Peyer's patch (tissue), 4 donors: ENCODE results near the gene IGFL3. TPM values are rescaled to one million over a fixed set of nuclear protein-coding genes. Genes with fewer than 3 reads are reported as not detected.

Experiments used
- DNase-seq, 3 donors: peaks; one replicate each; pipeline ENCODE4 v3.0.0-alpha.2; 2017 to 2019
- H3K27ac ChIP-seq, 4 donors: fragments of 200-600 bp; sonication (generic); one replicate each; pipeline ENCODE4 v1.5.1; 2016 to 2019
- H3K27me3 ChIP-seq, 2 donors: fragments of 200-600 bp; sonication (generic); one replicate each; pipeline ENCODE4 v1.5.1; 2019
- H3K36me3 ChIP-seq, 3 donors: fragments of 200-600 bp; sonication (generic); one replicate each; pipeline ENCODE4 v1.5.1; 2016 to 2019
- H3K4me1 ChIP-seq, 4 donors: fragments of 200-600 bp; sonication (generic); one replicate each; pipeline ENCODE4 v1.5.1; 2016 to 2019
- H3K4me3 ChIP-seq, 4 donors: fragments of 200-600 bp; sonication (generic); 1 replicate in 3 of 4; 2 replicates in 1 of 4; pipeline ENCODE4 v1.5.1; 2016 to 2019; ENCODE audit warnings: mild to moderate bottlenecking in 1 of 4
- H3K9me3 ChIP-seq, 4 donors: fragments of 200-600 bp; sonication (generic); one replicate each; pipeline ENCODE4 v1.5.1; 2016 to 2019; ENCODE audit warnings: mild to moderate bottlenecking in 1 of 4
- CTCF ChIP-seq, 6 experiments: fragments of 450-650 bp in 4 of 6; fragments of 200-600 bp in 2 of 6; sonication (generic) in 1 of 6; IDR thresholded peaks; one replicate each; pipeline ENCODE4 v1.5.1; 2017 to 2019; ENCODE audit warnings: antibody characterized with exemption in 6 of 6, mild to moderate bottlenecking in 3 of 6, moderate library complexity in 1 of 6
- POLR2A ChIP-seq, 2 donors: fragments of 450-650 bp; IDR thresholded peaks; one replicate each; pipeline ENCODE4 v1.5.1; 2017; ENCODE audit warnings: antibody characterized with exemption in 2 of 2, mild to moderate bottlenecking in 2 of 2, moderate library complexity in 2 of 2
- total RNA-seq, 4 donors: library from RNA; depleted of rRNA; stranded (reverse); fragments of >200 nt; gene quantifications; one replicate each; pipeline ENCODE4 v1.1.0, GENCODE V29; 2016

IGFL3 gene
- total RNA-seq, 4 donors from 2014 or later, result not detected

- Histone ChIP-seq H3K27ac (no peak overlapping the region), H3K36me3 (no peaks in the 10 kb centered on the region), H3K4me3 (no peak overlapping the region), H3K9me3 (no peaks in the 10 kb centered on the region), H3K4me1 (peaks cover 0 to 6% (median 0%) of the 10 kb centered on the region in 4 donors), H3K27me3 (peaks cover 0 to 7% of the 10 kb centered on the region in 2 donors)
- no peak for DNase-seq
- TF ChIP-seq CTCF (IDR thresholded peaks at IDR 0.05) (no peak), POLR2A (IDR thresholded peaks at IDR 0.05) (no peak)
Measured at GRCh38 chr19:46076031-46076880, 48.2 kb downstream of the IGFL3 start.

- Histone ChIP-seq H3K9me3 (no peaks in the 10 kb centered on the region), H3K36me3 (no peaks in the 10 kb centered on the region), H3K4me3 (no peak overlapping the region), H3K4me1 (peaks cover 0 to 11% (median 0%) of the 10 kb centered on the region in 4 donors), H3K27ac (no peak overlapping the region), H3K27me3 (peaks cover 0 to 7% of the 10 kb centered on the region in 2 donors)
- DNase-seq, result no peak
- TF ChIP-seq CTCF (IDR thresholded peaks at IDR 0.05) (no peak), POLR2A (IDR thresholded peaks at IDR 0.05) (no peak)
Measured at GRCh38 chr19:46073268-46073922, 51.1 kb downstream of the IGFL3 start.

Other genes starting within 250 kb of the IGFL3 start
- 10 to 100 TPM; 18.2 to 26.4 (median 23.1) TPM for gene IRF2BP1, start 238.5 kb downstream of the IGFL3 start, total RNA-seq
- 10 to 100 TPM in 3 of 4 donors, 1 to 10 TPM in 1; 4.1 to 17.7 (median 14.2) TPM for gene MYPOP, start 222.1 kb downstream of the IGFL3 start, total RNA-seq
- gene NANOS2, start 209.9 kb downstream of the IGFL3 start, total RNA-seq, result not detected
- 1 to 10 TPM in 2 of 4 donors, under 1 TPM in 2; 0.53 to 4.1 (median 1.5) TPM for gene NOVA2, start 150.8 kb downstream of the IGFL3 start, total RNA-seq
- gene CCDC61, start 129.2 kb downstream of the IGFL3 start, total RNA-seq, result 10 to 100 TPM in 2 of 4 donors, 1 to 10 TPM in 2; 7.4 to 16.5 (median 10.8) TPM
- not detected for gene PGLYRP1, start 101.6 kb downstream of the IGFL3 start, total RNA-seq
- gene IGFL4, start 83.7 kb downstream of the IGFL3 start, total RNA-seq, result not detected
- not detected for gene IGFL2, start 23.6 kb upstream of the IGFL3 start, total RNA-seq
- not detected for gene IGFL1, start 105.1 kb upstream of the IGFL3 start, total RNA-seq
- gene HIF3A, start 172.4 kb upstream of the IGFL3 start, total RNA-seq, result 100 to 1,000 TPM in 2 of 4 donors, 10 to 100 TPM in 2; 18.4 to 262 (median 91.2) TPM
- 100 to 1,000 TPM in 3 of 4 donors, 10 to 100 TPM in 1; 68.8 to 214 (median 129) TPM for gene PPP5C, start 222.4 kb upstream of the IGFL3 start, total RNA-seq